GM12864 (cell line): ENCODE results near the gene GSTP1.

ENCODE experiments used
- DNase-seq: peaks from one replicate; pipeline ENCODE4 v3.0.0-alpha.2; 2011; ENCODE audit warnings: low read depth
- H3K4me3 ChIP-seq: 2 replicates; pipeline ENCODE4 v1.5.1; 2011; ENCODE audit warnings: mild to moderate bottlenecking, low read depth, low read length, control low read depth
- CTCF ChIP-seq: IDR thresholded peaks from 2 replicates; pipeline ENCODE4 v1.5.1; 2011; ENCODE audit warnings: low read depth, mild to moderate bottlenecking, moderate library complexity, low read length, control low read depth, inconsistent platforms; ENCODE audit errors: missing control alignments

GSTP1 gene

DNA sequence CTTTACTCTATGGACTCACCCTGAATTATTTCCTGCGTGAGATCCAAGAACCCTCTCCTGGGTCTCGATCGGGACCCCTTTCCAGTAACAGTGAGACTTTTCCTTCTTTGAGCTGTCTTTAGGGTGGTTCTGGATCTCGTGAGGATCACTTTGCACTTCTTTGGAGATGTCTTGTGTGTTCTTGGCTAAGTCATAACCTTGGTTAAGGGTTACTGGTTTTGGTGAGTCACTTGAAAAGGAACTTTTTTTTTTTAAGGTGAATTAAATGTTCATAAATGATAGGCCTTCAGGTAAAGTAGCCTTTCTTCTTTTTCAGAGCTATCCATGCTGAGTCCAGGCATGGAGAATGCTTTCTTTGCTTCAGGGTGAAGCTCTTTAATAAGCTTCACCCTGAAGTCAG is 19.4 kb upstream of the GSTP1 start:
- no peak overlapping the region for H3K4me3 ChIP-seq
- no peak for TF ChIP-seq CTCF
- DNase-seq: no peak

DNA sequence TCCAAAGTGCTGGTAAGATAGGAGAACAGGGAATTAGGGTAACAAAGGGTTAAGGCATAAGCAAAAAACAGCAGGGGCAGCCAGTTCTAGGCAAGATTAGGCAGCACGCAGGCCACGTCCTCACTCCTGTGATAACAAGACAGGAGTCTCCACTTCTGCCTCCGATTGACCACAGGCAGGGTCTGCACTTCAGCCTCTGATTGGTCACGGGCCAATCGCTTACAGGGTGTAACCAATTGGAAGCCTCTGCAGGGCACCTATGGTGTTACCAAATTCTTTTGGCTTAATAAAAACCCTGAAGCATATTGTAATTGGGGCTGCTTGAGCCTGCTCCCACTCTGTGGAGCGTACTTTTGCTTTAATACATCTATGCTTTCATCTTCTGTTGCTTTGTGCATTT is 12.2 kb upstream of the GSTP1 start:
- no peak for TF ChIP-seq CTCF

GRCh38 chr11:67572305-67572704 is 11.3 kb upstream of the GSTP1 start:
- TF ChIP-seq CTCF: no peak
- DNase-seq: no peak
- H3K4me3 ChIP-seq: no peak overlapping the region

More for the DNA sequence above, 12.2 kb upstream of the GSTP1 start:
- H3K4me3 ChIP-seq: no peak overlapping the region
- no peak for DNase-seq

DNA sequence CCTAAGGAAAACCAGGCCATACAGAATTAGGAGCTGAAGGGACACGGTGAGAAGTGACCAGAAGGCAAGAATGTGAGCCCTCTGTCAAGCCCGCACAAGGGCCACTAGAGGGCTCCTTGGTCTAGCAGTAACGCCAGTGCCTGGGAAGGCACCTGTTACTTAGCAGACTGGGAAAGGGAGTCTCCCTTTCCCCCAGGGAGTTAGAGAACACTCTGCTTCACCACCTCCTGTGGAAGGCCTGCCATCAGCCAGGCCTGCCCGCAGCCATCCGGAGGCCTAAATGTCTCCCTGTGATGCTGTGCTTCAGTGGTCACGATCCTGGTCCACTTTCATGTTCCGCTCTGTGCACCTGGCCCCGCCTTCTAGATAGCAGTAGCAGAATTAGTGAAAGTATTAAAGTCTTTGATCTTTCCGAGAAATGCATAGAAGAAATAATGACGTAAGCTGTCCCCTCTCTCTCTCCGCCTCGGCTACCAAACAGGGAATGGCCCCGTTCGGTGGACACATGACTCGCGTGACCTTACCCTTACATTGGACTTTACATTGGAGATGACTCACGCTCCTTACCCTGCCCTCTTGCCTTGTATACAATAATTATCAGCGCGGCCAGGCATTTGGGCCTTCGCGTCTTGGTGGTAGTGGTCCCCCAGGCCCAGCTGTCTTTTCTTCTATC is 10.7 kb upstream of the GSTP1 start:
- no peak for DNase-seq
- H3K4me3 ChIP-seq: no peak overlapping the region
- TF ChIP-seq CTCF: peak; percentile 82

GRCh38 chr11:67574938-67575337 is 8.7 kb upstream of the GSTP1 start:
- TF ChIP-seq CTCF: no peak
- DNase-seq: no peak
- H3K4me3 ChIP-seq: no peak overlapping the region

DNA sequence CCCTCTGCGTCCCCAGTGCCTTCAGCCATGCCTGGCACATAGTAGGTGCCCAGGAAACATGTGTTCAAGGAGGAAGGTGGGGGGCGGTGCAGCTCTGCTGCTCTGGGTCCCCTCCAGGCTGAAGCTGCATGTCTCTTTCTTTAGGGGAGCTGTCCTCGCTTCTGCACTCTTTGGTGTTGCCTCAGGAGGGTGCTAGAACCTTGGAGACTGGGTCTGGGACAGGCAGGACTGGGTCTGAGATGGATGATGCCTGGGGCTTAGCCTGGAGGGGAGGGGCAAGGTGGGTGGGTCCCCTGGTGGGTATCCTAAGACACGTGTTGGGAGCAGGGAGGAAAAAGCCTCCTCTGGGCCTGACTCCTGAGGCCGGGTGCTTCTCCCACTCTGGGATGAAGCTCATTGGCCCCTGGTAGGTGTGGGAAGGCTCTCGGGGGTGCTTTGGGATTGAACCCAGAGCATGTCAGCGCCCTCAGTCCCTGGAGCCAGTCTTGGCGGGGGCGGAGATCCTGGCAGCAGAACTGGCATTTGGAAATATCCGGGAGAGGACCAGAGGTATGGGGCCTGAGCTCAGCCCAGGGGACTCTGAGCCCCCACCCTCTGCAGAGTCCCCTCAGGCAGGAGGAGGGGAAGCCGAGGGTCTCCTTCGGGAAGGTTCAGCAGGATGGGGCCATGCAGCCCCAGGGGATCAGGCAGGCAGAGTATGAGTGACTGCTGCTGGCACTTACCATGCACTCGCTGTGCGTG is 6.7 kb upstream of the GSTP1 start:
- no peak for DNase-seq
- TF ChIP-seq CTCF: peak; percentile 42
- H3K4me3 ChIP-seq: no peak overlapping the region
